Immature natural killer cell (primary cell): ENCODE data around the gene FEM1A. TPM values are rescaled to one million over a fixed set of nuclear protein-coding genes. Genes with fewer than 3 reads are reported as not detected.
"Not testable (repeated sequence)": the region's sequence is repeated elsewhere in the genome, so short reads cannot be mapped to it uniquely, and the experiment has no call there.

ENCODE experiments used
- DNase-seq, 3 donors: peaks; one replicate each; pipeline ENCODE4 v3.0.0; 2022; ENCODE audit warnings: mixed read lengths in 1 of 3
- H3K27ac Mint-ChIP-seq, 6 donors: one replicate each; pipeline ENCODE4 v1.8.0; 2020; ENCODE audit warnings: mixed read lengths in 6 of 6, mild to moderate bottlenecking in 5 of 6, inconsistent platforms in 4 of 6, moderate library complexity in 3 of 6
- H3K27me3 Mint-ChIP-seq, 3 donors: one replicate each; pipeline ENCODE4 v1.8.0; 2020 to 2021; ENCODE audit warnings: low read depth in 3 of 3, mild to moderate bottlenecking in 3 of 3, mixed read lengths in 3 of 3, moderate library complexity in 3 of 3, inconsistent platforms in 1 of 3
- H3K36me3 Mint-ChIP-seq, 3 donors: one replicate each; pipeline ENCODE4 v1.8.0; 2020; ENCODE audit warnings: mixed read lengths in 3 of 3, inconsistent platforms in 2 of 3, mild to moderate bottlenecking in 2 of 3
- H3K4me1 Mint-ChIP-seq, 2 donors: one replicate each; pipeline ENCODE4 v1.8.0; 2020; ENCODE audit warnings: inconsistent platforms in 2 of 2, mild to moderate bottlenecking in 2 of 2, mixed read lengths in 2 of 2, moderate library complexity in 1 of 2
- H3K4me3 Mint-ChIP-seq, 5 donors: one replicate each; pipeline ENCODE4 v1.8.0; 2020; ENCODE audit warnings: mild to moderate bottlenecking in 5 of 5, mixed read lengths in 5 of 5, inconsistent platforms in 3 of 5, moderate library complexity in 3 of 5
- H3K9me3 Mint-ChIP-seq, 6 donors: one replicate each; pipeline ENCODE4 v1.8.0; 2020; ENCODE audit warnings: mild to moderate bottlenecking in 6 of 6, mixed read lengths in 6 of 6, inconsistent platforms in 4 of 6, moderate library complexity in 3 of 6
- polyA plus RNA-seq, 3 donors: library from polyadenylated mRNA; unstranded; fragments of 300-500 nt; fragmentation: Illumina TruSeq; gene quantifications; one replicate each; pipeline ENCODE4 v1.2.3, GENCODE V29; 2021

FEM1A gene
- polyA plus RNA-seq, 3 donors from 2014 or later = 0.80 to 5.2 (median 2.2) TPM

DNA sequence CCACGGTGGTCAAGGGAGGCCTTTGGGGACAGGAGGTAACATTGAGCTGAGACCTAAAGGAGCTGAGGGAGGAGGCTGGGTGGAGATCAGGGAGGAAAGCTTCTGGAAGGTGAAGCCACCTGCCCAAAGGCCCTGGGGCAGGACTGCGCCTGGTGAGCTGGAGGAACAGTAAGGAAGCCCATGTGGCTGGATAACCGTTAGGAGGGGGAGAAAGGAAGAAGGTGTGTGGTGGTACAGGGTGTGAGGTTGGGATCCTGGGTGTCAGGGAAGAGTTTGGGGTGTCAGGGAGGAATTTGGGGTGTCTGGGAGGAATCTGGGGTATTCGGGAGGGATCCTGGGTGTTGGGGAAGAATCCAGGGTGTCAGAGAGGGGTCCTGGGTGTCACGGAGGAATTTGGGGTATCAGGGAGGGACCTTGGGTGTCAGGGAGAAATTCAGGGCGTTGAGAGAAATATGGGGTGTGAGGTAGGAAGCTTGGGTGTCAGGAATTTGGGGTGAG is 39.3 kb downstream of the FEM1A start:
- Mint-ChIP-seq H3K4me1 (peaks cover 29 to 32% of the 10 kb centered on the region in 2 donors), H3K9me3 (no peaks in the 10 kb centered on the region), H3K36me3 (no peaks in the 10 kb centered on the region), H3K4me3 (peak overlapping the region; percentile 81 to 92 (median 90)), H3K27ac (peak overlapping the region; percentile 77 to 95 (median 88)), H3K27me3 (peaks cover 2 to 11% (median 3%) of the 10 kb centered on the region in 3 donors)
- DNase-seq = no peak

DNA sequence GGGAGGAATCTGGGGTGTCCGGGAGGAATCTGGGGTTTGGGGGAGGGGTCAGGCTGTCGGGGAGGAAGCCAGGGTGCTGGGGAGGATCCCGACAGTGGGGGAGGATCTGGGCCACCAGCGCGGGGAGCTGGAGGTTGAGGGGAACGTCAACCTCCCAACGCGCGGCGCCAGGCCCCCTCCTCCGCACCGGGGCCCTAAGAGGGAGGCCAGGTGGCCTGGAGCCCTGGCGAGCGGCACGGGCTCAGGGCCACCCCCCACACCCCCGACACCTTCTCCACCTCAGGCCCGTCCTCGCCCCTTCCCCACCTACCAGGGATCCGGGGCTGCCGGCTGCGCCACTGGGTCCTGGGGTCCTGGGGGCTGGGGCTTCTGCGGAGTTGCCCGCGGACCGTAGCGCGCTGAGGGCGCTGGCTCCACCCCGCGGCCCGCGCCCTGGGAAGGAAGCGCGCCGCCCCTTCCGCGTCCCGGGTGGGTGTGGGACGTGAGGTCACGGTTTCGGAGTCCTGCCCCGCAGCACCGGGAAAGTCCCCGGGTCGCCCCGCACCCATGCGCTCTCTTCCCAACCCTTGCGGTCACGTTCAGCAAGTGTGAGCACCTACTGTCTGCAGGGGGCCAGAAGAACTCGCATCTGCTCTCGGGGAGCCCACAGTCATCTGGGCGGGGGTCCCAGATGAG is 39.9 kb downstream of the FEM1A start, which contains the start of gene TICAM1:
TSS of gene TICAM1 (minus strand) at position 409 of the 675 bp plus-strand sequence. CDS start 13,335 bp downstream, outside the sequence.
- peak; percentile 76 to 83 (median 81) for DNase-seq
- peak within 1 kb of the TSS; percentile 77 to 95 (median 89) for H3K27ac Mint-ChIP-seq
- H3K4me3 Mint-ChIP-seq = peak within 1 kb of the TSS; percentile 81 to 92 (median 90)
- no peaks in the 10 kb centered on the region for H3K9me3 Mint-ChIP-seq
- peaks cover 2 to 10% (median 3%) of the 10 kb centered on the region in 3 donors for H3K27me3 Mint-ChIP-seq
- H3K36me3 Mint-ChIP-seq = no peaks in the 10 kb centered on the region
- peaks cover 31 to 32% of the 10 kb centered on the region in 2 donors for H3K4me1 Mint-ChIP-seq

DNA sequence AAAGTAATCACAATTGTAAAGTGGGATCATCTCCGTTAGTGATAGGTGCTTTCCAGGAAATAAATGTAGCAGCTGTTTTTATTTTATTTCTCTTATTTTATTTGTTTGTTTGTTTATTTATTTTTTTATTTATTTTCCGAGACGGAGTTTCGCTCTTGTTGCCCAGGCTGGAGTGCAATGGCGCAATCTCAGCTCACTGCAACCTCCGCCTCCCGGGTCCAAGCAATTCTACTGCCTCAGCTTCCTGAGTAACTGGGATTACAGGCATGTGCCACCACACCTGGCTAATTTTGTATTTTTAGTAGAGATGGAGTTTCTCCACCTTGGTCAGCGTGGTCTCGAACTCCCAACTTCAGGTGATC is 40.4 kb downstream of the FEM1A start:
- peak overlapping the region; percentile 43 to 95 (median 87) for H3K27ac Mint-ChIP-seq
- peaks cover 32 to 33% of the 10 kb centered on the region in 2 donors for H3K4me1 Mint-ChIP-seq
- not testable (repeated sequence) for H3K27me3 Mint-ChIP-seq, H3K36me3 Mint-ChIP-seq, DNase-seq, H3K9me3 Mint-ChIP-seq
- H3K4me3 Mint-ChIP-seq = peak overlapping the region; percentile 81 to 92 (median 90)

DNA sequence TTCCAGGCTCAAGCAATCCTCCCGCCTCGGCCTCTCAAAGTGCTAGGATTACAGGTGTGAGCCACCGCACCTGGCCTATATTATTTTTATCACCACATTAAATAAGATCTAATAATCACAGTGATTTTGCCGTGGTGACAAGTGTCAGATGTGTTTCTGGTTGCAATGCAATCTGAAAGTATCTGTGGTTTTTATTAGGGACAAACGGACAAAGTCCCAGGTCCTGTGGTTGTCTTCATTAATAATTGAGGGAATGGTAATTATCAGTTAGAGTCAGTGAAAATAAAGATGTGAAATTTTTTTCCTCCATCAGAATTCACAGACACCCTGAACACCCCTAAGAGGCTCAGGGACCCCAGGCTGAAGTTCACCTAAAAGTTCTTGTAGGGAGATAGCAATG is 41.2 kb downstream of the FEM1A start:
- peak overlapping the region; percentile 60 to 90 (median 74) for H3K4me3 Mint-ChIP-seq
- no peaks in the 10 kb centered on the region for H3K36me3 Mint-ChIP-seq
- no peaks in the 10 kb centered on the region for H3K9me3 Mint-ChIP-seq
- peaks cover 2 to 10% (median 3%) of the 10 kb centered on the region in 3 donors for H3K27me3 Mint-ChIP-seq
- H3K27ac Mint-ChIP-seq = peak overlapping the region; percentile 55 to 66 (median 61)
- DNase-seq = no peak
- peaks cover 36 to 37% of the 10 kb centered on the region in 2 donors for H3K4me1 Mint-ChIP-seq

DNA sequence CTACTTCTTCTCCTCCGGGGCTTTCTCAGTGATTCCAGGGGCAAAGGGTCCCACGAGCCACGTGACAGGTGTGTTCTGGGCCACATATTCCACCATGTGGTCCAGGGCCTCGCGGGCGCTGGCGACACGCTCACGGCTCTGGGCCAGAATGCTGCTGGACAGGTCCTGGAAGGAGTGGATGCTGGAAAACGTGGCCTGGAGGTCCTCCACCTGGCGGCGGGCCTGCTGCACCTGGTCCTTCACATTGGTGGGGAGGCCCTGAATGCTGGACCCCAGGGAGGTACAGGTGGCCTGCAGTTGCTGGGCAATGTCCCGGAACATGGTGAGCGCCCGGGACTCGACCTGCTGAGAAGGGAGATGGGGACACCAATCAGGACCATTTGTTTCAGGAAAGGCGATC is 47.7 kb downstream of the FEM1A start:
- Mint-ChIP-seq H3K9me3 (no peaks in the 10 kb centered on the region), H3K27me3 (peaks cover 0 to 5% (median 4%) of the 10 kb centered on the region in 3 donors), H3K4me3 (no peak overlapping the region), H3K27ac (peak overlapping the region in 1 of 6 donors; percentile 66), H3K4me1 (peaks cover 7 to 9% of the 10 kb centered on the region in 2 donors), H3K36me3 (peaks cover 0 to 10% (median 4%) of the 10 kb centered on the region in 3 donors)
- no peak for DNase-seq

DNA sequence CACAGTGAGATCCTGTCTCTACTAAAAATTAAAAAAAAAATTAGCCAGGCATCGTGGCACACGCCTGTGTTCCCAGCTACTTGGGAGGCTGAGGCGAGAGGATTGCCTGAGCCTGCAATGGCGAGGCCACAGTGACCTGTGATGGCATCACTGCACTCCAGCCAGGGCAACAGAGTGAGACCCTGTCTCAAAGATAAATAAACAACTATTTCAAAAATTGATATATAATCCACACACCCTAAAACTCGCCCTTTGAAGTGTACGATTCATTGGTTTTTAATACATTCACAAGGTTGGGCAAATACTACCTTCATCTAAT is 52.1 kb downstream of the FEM1A start:
- no peak for DNase-seq
- Mint-ChIP-seq H3K9me3 (no peaks in the 10 kb centered on the region), H3K27ac (no peak overlapping the region), H3K36me3 (peaks cover 0 to 15% (median 4%) of the 10 kb centered on the region in 3 donors), H3K27me3 (peaks cover 0 to 7% (median 5%) of the 10 kb centered on the region in 3 donors), H3K4me3 (no peak overlapping the region), H3K4me1 (no peaks in the 10 kb centered on the region)

DNA sequence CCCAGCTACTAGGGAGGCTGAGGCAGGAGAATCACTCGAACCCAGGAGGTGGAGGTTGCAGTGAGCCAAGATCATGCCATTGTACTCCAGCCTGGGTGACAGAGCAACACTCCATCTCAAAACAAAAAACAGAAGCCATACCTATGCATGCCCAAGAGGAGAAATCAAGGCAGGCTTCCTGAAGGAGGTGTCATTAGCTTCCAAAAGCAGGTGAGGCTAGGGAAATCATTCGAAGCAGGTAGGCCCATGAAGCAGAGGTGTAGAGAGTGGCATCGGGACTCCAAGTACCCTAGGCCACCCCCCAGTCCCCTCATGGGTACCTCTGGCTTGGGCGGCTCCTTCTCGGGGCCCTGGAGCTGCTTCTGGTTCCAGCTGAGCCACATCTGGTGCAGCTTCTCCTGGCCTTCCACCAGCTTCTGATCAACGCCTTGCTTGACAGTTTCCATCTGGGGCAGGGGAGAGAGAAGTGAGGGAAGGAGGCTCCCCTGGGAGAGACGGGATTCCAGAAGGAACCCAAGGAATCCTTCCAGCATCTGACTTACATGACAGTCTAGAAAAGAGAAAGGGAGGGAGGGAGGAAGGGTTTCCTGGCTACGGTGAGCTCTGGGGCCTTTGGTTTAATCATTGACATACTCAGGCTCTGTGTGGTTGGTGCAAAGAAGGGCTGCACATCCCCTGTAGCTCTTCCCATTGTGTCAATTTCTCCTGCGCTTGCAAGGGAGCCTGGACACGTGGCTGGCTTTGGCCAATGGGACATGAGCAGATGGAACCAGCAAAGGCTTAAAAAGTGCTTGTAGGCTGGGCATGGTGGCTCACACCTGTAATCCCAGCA is 53.0 kb downstream of the FEM1A start:
- no peaks in the 10 kb centered on the region for H3K4me1 Mint-ChIP-seq
- H3K9me3 Mint-ChIP-seq = no peaks in the 10 kb centered on the region
- peaks cover 0 to 7% (median 5%) of the 10 kb centered on the region in 3 donors for H3K27me3 Mint-ChIP-seq
- H3K27ac Mint-ChIP-seq = no peak overlapping the region
- no peak overlapping the region for H3K4me3 Mint-ChIP-seq
- peaks cover 0 to 11% (median 4%) of the 10 kb centered on the region in 3 donors for H3K36me3 Mint-ChIP-seq
- DNase-seq = no peak

DNA sequence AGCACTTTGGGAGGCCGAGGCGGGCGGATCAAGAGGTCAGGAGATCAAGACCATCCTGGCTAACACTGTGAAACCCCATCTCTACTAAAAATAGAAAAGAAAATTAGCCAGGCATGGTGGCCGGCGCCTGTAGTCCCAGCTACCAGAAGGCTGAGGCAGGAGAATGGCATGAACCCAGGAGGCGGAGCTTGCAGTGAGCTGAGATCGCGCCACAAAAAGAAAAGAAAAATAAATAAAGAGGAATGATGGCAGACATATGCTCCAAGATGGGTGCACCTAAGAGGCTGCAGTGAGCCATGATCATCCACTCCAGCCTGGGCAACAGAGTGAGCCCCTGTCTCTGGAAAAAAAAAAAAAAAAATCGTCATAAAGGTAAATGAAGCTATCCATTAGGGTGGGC is 54.4 kb downstream of the FEM1A start:
- not testable (repeated sequence) for H3K36me3 Mint-ChIP-seq, H3K27ac Mint-ChIP-seq, H3K4me3 Mint-ChIP-seq, H3K4me1 Mint-ChIP-seq, H3K27me3 Mint-ChIP-seq, DNase-seq, H3K9me3 Mint-ChIP-seq

DNA sequence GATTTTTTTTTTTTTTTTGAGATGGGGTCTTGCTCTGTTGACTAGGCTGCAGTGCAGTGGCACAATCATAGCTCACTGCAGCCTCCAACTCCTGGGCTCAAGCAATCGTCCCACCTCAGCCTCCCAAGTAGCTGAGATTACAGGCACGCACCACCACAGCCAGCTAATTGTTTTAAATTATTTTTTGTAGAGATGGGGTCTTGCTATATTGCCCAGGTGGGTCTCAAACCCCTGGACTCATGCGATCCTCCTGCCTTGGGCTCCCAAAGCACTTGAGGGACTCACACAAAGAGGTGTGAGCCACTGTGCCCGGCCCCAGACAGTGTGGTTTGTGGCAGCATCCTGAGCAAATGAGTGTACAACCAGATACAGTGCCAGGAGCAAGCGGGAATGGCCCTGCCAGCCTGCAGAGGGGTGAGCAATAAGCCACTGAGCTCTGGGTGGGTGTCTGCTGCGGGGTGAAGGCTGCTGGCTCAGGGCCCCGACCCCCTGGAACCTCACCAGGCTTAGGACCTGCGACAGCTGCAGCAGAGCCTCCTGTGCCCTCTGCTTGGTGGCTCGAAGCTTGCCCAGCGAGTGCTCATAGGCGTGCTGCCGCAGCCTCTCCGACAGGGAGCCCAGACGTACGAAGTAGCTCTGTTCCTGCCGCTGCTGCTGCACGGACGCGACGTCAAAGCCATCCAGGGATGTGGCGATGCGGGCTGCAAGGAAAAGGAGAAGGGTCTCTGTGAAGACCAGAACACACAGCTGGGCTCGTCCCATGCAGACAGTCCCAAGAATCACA is 55.8 kb downstream of the FEM1A start:
- Mint-ChIP-seq H3K36me3 (peaks cover 0 to 7% (median 4%) of the 10 kb centered on the region in 3 donors), H3K27ac (no peak overlapping the region), H3K9me3 (no peaks in the 10 kb centered on the region), H3K4me1 (peaks cover 0 to 3% of the 10 kb centered on the region in 2 donors), H3K4me3 (no peak overlapping the region), H3K27me3 (peaks cover 0 to 3% (median 0%) of the 10 kb centered on the region in 3 donors)
- DNase-seq = no peak

DNA sequence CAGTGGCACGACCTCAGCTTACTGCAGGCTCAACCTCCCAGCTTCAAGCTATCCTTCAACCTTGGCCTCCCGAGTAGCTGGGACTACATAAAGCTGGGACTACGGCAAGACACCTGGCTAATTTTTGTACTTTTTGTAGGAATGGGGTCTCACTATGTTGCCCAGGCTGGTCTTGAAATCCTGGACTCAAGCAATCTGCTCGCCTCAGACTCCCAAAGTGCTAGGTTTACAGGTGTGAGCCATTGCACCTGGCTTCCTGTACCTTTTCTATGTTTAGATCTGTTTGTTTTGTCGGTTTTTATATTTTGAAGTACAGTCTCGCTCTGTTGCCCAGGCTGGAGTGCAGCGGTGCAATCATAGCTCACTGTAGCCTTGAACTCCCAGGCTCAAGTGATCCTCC is 57.5 kb downstream of the FEM1A start:
- H3K27ac Mint-ChIP-seq = no peak overlapping the region
- H3K9me3 Mint-ChIP-seq = no peaks in the 10 kb centered on the region
- DNase-seq = no peak
- H3K4me1 Mint-ChIP-seq = peaks cover 0 to 3% of the 10 kb centered on the region in 2 donors
- H3K4me3 Mint-ChIP-seq = no peak overlapping the region
- H3K36me3 Mint-ChIP-seq = peaks cover 0 to 7% (median 0%) of the 10 kb centered on the region in 3 donors
- peaks cover 0 to 3% (median 0%) of the 10 kb centered on the region in 3 donors for H3K27me3 Mint-ChIP-seq

Other genes starting within 250 kb of the FEM1A start
- gene SEMA6B, start 232.1 kb upstream of the FEM1A start, polyA plus RNA-seq = not detected
- 10 to 100 TPM in 1 of 3 donors, 1 to 10 TPM in 2; 2.4 to 14.1 (median 5.2) TPM for gene TNFAIP8L1, start 152.2 kb upstream of the FEM1A start, polyA plus RNA-seq
- 100 to 1,000 TPM; 207 to 245 (median 233) TPM for gene MYDGF, start 121.4 kb upstream of the FEM1A start, polyA plus RNA-seq
- gene DPP9, start 67.9 kb upstream of the FEM1A start, polyA plus RNA-seq = 10 to 100 TPM; 17.8 to 81.6 (median 25.0) TPM
- 10 to 100 TPM in 1 of 3 donors, 1 to 10 TPM in 2; 3.3 to 15.7 (median 4.5) TPM for gene TICAM1, start 40.0 kb downstream of the FEM1A start, polyA plus RNA-seq
- 10 to 100 TPM; 28.0 to 41.9 (median 32.2) TPM for gene PLIN3, start 75.9 kb downstream of the FEM1A start, polyA plus RNA-seq
- gene ARRDC5, start 111.2 kb downstream of the FEM1A start, polyA plus RNA-seq = 1 to 10 TPM; 1.3 to 2.5 (median 2.5) TPM
- gene UHRF1, start 117.8 kb downstream of the FEM1A start, polyA plus RNA-seq = 1 to 10 TPM in 1 of 3 donors, under 1 TPM in 1, not detected in 1; 0.91 to 5.1 TPM
- gene KDM4B, start 177.4 kb downstream of the FEM1A start, polyA plus RNA-seq = 10 to 100 TPM in 1 of 3 donors, 1 to 10 TPM in 2; 4.3 to 22.4 (median 6.7) TPM